ENCODE measurements around the gene LEMD1.
A peak's percentile ranks its signal among the peaks of the same experiment; 100 is the strongest.

LEMD1 gene, protein sequence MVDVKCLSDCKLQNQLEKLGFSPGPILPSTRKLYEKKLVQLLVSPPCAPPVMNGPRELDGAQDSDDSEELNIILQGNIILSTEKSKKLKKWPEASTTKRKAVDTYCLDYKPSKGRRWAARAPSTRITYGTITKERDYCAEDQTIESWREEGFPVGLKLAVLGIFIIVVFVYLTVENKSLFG

GRCh38 chr1:205421798-205422197 lies at the start of gene LEMD1:
Gene LEMD1 (minus strand): TSS chr1:205422056. CDS start chr1:205420536, 1,520 bp downstream.
- DNase-seq (ENCODE audit: low spot score): no peak

GRCh38 chr1:205470131-205470530 lies 48.3 kb upstream of the LEMD1 start:
- no peak for DNase-seq (ENCODE audit: low spot score)

- DNase-seq (ENCODE audit: low spot score): no peak
Measured at GRCh38 chr1:205466595-205467220, 44.9 kb upstream of the LEMD1 start.

GRCh38 chr1:205465392-205465791 lies 43.5 kb upstream of the LEMD1 start:
- DNase-seq (ENCODE audit: low spot score): no peak

GRCh38 chr1:205458777-205459566 lies 37.1 kb upstream of the LEMD1 start:
- peak; percentile 59 for DNase-seq (ENCODE audit: low spot score)

- DNase-seq (ENCODE audit: low spot score): no peak
Measured at GRCh38 chr1:205456868-205457745, 35.3 kb upstream of the LEMD1 start.

DNA sequence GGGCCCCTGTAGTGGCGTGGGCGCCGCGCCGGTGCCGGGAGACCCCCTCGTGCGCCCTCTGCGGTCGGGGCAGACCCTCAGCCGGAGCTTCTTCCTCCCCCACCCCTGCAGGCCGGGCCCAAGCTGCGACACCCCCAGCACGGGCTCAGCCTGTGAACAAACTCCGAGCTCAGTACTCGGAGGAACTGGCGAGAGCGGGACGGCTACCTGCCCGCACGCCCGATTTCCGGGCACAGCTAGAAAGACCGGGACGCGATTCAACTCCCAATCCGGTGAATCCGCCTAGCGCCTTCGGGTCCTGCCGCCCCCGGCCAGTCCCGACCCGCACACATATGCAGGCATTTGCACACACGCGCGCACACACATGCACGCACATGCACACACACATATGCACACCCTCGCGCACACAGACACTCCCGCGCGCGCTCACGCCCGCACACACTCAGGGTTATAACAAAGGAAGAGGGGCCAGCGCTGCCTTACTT lies 34.6 kb upstream of the LEMD1 start:
- DNase-seq (ENCODE audit: low spot score): no peak

- DNase-seq (ENCODE audit: low spot score): no peak
Measured at GRCh38 chr1:205455581-205456382, 33.9 kb upstream of the LEMD1 start, which contains the start of gene BLACAT1. Gene BLACAT1 (minus strand): TSS chr1:205456045.

DNA sequence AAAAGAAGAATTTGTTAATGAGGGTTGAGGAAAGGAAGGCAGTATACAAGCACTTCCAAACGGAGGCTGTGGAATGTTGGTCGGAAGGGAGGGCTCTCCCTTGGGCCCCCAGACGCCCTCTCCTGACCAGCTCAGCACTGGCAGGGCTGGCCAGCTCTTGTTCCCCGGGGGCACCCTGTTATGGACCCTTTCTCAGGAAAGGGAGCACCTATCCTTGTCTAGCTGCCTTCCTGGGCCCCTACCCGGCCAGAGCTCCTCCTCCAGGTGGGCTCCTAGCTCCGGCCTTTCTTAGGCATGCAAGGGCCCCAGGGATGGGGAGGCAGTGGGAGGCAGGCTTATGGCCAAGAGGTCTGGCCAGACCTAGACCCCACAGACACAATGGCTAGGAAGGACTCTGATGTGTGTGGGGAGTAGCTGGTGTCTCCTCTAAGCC lies 33.1 kb upstream of the LEMD1 start:
- no peak for DNase-seq (ENCODE audit: low spot score)

GRCh38 chr1:205453466-205453865 lies 31.6 kb upstream of the LEMD1 start:
- no peak for DNase-seq (ENCODE audit: low spot score)

DNA sequence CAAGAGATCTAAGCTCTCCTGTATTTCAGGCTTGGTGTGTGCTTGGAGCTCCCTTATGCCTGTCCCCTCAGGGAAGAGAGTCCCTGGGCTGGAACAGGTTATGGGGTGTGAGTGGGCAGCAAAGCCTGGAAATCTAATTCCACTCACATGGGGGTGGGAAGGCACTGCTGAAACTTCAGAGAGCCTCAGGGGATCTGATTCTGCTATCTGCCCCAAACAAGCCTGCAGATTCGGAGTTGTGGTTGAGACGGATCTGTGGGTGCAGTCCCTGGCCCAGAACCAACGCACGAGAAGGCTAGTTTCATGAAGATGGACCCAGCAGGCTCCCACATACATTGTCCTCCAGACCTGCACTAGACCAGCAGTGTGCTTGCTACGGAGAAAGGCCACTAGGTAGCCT lies 31.1 kb upstream of the LEMD1 start:
- no peak for DNase-seq (ENCODE audit: low spot score)

- DNase-seq (ENCODE audit: low spot score): no peak
Measured at GRCh38 chr1:205452364-205452763, 30.5 kb upstream of the LEMD1 start.

GRCh38 chr1:205451759-205452164 lies 29.9 kb upstream of the LEMD1 start:
- no peak for DNase-seq (ENCODE audit: low spot score)

- DNase-seq (ENCODE audit: low spot score): no peak
Measured at GRCh38 chr1:205451202-205451601, 29.3 kb upstream of the LEMD1 start.

DNA sequence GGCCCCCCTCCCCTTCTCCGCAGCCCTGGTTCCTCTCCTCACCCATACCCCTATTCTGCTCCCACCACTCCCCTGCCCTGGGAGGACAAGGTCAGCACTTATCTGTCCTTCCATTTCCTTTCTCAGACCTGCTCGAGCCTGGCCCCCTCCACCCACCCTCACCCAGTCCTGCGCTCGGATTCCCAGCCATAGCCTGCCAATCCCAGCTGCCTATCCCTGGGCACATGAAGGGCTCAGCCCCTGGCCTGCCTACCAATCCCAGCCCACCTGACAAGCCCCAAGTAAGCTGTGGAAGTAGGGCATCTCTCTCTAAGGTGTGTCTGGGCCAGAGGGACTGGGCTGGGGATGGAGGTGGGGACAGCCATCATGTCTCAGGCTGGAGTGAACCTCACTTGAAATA lies 28.6 kb upstream of the LEMD1 start:
- no peak for DNase-seq (ENCODE audit: low spot score)

DNA sequence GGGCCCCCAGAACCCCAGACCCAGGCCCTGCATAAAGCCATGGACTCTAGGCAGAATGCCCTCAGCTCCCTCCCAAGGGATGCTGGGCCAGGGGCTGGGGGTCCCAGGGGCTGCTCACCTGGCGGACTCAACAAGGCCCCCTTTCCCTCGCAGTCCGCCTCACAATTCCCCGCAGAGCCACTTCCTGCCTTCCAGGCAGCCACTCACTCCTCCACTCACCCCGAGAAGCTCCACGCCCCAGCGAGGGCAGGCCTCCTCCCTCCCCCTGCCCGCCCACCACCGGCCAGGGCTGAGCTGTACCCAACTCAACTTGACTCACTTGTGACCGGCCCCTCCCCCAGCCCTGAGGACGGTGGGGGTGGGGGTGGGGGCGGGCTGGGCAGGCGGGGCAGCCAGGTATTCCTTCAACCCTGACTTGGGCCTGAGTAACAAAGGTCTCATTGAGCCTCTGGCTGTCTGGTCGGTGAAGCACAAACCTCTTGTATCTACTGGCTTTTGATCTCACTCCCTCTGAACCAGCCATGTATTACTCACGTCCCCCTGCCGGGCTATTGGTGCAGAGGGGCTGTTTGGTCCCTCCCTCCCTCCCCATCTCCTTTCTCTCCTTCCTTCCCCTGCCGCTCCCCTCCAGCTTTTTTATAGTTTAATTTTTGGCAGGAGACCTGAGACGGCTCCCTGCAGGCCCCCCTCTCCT lies 28.0 kb upstream of the LEMD1 start:
- peak; percentile 63 for DNase-seq (ENCODE audit: low spot score)

- DNase-seq (ENCODE audit: low spot score): no peak
Measured at GRCh38 chr1:205449254-205449749, 27.4 kb upstream of the LEMD1 start.

- no peak for DNase-seq (ENCODE audit: low spot score)
Measured at GRCh38 chr1:205448540-205449253, 26.8 kb upstream of the LEMD1 start.

DNA sequence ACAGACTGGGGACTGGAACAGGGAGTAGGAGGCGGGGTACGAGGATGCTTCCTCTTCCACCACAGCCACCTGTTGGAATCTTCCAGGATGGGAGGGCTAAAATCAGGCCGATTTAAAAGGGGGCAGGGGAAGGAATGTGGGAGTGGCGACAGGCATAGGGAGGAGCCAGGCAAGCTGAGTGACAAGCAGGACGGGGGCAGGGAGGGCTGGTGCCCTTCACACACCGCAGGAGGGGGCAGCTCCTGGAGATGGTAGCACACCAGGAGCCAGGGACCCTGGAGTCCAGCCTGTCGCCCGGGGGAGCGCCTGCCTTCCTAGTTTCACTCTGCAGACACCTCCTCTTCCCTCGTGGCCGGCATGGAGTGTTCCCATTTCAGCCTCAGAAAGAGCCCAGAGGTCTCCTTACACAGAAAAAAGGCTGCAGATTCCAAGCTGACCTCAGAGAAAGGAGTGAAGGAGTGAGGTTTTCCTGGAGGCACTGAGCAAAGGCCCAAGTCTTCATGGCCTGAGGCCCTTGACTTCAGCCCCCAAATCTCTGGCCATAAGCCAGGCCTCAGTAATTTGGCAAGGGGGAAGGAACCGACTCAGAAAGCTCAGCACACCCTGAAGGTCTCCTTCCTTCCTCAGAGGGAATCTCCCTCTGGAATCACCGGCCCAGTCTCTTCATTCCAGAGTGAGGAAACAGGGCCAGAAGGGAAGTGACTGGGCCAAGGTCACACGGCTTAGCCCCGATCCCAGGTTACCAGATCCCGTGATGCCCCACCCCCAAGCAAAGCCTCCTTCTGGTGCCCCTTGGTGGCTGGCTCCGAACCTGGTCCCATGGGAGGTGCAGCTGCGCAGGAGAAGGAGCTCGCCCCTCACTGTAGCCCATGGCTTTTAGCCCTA lies 25.8 kb upstream of the LEMD1 start:
- DNase-seq (ENCODE audit: low spot score): no peak

Data from hepatic stellate cell (primary cell).